T-helper 1 cell treated with Interleukin-12 subunit alpha and Interleukin-12 subunit beta and Interleukin-4 antibody, amounts not matched to agents 30 ng/mL and 1 ng/mL, for 36 hours (primary cell): Measurements from ENCODE around the gene EXOC6B. TPM values are rescaled to one million over a fixed set of nuclear protein-coding genes. Genes with fewer than 3 reads are reported as not detected.

Experiments
- intact Hi-C: fragments of 100-400 bp; cut with micrococcal nuclease; formaldehyde crosslinking; loops from one replicate; pipeline ENCODE4 v1.15.1; 2024
- total RNA-seq: library from RNA; stranded (reverse); gene quantifications from 2 replicates; pipeline ENCODE4 v1.2.3, GENCODE V29; 2022

Gene EXOC6B
- total RNA-seq, 1 donor from 2014 or later: 15.2 TPM

DNA sequence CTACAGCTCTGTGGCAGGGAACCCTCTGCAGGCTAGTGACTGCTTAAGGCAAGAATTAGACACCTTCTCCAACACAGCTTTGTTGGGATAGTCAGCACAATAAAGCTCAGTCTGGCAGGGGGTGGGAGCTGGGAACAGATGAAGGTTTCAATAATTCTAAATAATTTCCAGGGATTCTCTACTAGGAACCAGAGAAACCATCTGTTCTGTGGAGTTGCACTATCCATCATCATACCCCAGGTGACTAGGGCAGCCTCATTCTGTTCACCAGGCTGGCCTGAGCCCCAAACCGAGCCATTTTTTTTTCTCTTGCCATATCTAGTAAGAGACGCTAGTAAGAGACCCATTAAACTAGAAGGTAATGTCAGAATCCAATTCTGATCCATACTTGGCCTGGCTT, 642.4 kb downstream of the EXOC6B start:
- intact Hi-C loops: no loop called here

DNA sequence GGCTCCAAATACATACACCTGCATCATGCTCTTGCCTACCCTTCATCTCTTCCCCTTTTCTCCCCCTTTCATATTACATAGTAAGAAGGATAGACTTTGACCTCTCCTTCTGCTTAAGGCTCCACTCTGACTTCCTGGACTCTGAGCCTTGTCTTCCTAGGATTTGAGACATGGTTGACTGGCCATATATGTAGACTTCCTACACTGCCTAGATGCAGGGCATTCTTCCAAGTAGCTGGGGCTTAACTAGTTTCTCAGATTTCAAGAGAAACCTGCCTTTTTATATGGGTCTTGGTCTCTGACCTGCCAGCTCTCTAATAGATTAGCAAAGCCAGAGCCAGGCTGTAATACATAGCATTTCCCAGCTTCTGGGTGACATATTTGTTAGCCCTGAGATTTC, 642.8 kb downstream of the EXOC6B start:
- intact Hi-C loops: no loop called here

DNA sequence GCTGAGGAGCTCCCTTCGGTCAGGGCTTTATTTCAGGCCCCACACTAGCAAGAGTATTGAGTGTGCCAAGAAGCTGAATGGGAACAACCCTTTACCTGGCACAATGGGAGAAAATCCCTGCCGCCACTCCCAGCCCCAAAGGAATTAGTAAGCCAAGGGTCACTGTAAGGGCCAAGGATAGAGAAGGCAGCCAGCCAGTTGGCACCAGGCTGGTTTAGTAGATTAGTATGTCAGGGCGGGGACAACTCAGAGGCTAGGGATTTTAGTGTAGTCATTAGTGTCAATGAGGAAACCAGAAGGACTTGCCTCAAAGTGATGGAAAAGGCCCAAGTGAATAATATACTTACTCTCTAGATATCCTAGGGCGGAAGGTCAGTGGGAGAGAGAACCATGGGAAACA, 643.3 kb downstream of the EXOC6B start:
- intact Hi-C loops: no loop called here

DNA sequence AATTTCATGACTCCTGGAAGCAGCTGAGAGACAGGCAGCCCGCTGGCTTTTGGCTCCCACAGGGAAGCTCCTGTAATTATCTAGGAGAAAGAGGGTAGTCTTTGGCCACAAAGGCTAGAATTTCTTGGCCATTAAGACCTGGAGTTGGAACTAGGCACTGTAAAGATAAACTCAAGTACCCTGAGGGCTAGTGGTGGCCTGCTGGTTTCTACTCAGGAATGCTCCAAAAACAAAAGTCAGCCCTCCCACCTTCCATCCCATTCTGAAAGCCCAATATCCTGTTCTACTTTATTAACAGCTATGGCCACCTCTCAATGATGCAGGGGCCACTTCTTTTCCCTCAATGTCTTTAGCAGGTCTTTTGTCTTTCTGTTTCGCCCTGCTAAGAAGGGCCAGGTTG, 644.2 kb downstream of the EXOC6B start:
- intact Hi-C loops: no loop called here

DNA sequence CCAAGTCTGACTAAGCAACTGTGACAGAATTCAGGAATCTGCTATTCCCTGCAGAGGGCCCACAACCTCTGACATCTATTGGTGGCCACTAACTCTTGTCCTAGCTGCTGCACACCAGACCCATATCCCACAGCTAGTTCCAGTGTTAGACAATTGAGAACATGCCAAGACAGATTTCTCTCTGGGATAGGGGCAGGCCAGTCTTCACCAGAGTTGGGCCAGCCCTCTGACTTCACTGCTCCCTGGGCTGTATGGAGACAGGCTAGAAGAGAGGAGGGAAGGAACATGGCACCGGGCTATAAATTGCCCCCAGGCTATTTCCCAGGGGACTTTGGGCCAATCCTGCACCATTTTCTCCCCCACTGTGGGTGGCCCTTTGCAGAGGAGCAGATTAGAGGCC, 645.5 kb downstream of the EXOC6B start:
- intact Hi-C loops: no loop called here

DNA sequence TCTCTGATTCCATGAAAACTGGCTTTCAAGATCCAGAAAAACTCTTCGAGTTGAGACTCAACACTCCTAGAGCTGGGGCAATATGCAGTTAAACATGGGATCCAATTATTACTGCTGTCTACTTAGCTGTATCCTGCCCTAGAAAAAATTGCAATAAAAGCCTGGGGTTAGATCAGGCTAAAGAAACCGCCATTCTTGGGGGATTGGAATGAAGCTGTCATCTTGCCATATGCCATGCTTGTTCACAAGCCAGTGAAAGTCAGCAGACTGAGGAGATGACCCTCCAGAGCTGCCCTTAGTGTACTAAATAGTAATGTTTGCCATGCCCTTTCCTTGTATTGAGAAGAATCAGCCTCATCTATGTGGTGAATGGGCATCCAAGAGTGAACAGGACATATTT, 647.3 kb downstream of the EXOC6B start:
- intact Hi-C loops: no loop called here

DNA sequence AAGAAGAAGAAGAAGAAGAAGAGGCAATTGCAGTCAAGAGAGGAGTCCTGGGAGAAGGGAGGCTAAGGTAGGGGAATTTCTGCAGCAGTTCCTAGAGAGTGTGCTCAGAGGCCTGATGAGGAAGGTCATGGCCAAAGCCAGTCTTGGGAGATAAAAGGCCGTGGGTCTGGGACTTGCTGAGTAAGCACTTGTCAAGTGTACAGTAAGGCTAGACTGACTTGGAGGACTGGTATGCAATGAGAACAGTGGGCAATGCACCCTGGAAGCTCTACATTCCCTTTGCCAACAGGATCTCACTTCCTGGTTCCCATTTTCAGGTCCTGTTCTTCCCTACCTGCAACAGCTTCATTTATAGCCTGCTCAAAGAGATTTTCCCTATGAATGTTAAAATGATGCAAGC, 649.6 kb downstream of the EXOC6B start:
- intact Hi-C loops: no loop called here

DNA sequence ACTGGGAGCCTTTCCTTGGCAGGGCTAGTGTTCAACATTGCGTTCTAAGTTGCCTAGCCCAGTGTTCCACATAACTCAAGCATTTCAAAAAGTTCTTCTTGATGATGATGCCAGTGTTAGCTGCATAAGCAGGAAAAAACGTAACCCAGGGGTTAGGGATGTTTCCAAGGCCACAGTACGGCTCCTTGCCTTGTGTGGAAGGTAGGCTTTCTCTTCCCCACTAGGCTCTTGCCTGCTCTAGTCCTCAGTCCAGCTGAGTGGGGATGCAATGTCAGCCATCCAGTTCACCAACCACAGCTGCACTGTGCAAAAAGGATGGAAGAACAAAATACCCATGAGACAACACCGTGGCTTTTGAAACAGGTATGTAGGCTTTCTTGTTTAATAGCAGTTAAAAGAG, 650.2 kb downstream of the EXOC6B start:
- intact Hi-C loops: no loop called here

DNA sequence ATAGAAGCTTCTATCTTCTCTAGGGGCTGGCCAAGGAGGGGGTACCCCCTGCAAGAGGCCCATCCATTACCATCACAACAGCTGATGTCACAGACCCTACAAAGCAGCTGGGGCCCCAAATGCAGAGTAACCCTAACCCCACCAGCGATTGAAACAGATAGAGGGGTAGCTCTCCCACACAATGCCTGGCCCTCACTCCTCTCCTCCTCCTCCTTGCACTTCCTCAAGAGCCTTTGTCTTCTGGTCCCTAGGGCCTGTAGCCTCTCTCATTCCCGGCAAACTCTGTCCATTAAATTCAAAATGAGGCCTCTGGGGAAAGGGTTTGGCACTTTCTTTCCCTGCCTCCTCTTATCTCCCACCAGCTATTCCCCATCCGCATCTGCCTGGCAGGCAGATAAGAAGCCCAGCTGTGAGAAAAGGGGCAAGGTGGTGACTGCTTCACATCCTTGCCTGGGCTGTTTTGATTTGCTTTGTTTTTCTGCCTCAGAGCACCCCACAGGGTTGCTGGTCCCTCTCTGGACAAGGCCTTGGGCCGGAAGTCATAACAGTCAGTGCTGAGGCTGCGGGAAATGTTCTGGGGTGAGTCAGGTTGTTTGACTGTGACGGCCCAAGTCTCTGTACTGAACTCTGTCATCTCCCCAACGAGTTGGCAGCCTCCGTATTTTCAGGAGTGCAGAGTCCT, 652.1 kb downstream of the EXOC6B start:
- intact Hi-C loops: no loop called here

DNA sequence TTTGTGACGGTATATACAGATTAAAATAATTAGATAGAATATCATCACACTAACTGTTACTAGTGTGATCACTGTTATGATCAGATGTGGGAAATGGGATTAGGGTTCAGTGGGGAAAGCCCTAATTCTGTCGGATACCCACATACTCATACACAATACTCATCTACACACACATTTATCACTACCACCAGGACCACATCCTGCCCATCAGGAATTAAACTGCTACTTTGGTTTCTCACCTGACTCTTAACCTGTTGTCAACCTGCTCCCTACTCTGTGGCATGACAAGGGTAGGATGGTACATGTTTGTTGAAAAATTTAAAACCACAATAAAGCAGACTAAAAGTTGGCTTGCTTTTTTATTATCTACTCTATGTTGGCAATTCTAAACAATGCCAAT, 653.4 kb downstream of the EXOC6B start:
- intact Hi-C loops: no loop called here

DNA sequence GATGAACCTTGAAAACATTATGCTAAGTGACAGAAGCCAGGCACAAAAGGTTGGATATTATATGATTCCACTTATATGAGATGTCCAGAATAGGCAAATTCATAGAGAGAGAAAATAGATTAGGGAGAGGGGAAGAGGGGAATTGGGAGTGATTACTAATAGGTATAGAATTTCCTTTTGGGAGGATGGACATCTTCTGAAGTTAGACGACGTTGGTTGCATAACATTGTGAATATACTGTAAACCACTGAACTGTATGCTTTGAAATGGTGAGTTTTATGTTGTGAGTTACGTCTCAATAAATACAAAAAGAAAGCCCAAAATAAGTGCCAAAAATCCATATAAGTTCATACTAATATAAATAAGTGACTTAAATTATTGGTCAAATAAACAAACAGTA, 659.6 kb downstream of the EXOC6B start:
- intact Hi-C loops: no loop called here

DNA sequence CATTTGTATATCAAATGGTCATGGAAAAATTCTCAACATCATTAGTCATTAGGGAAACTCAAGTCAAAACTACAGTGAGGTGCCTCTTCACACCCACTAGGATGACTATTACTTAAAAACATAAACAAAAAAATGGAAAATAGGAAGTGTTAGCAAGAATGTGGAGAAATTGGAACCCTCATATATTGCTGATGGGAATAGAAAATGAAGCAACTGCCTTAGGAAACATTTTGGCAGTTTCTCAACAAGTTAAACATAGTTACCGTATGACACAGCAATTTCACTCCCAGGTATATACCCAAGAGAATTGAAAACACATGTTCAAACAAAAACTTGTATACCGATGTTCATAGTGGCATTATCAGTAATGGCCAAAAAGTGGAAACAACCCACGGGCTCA, 660.0 kb downstream of the EXOC6B start:
- intact Hi-C loops: no loop called here

DNA sequence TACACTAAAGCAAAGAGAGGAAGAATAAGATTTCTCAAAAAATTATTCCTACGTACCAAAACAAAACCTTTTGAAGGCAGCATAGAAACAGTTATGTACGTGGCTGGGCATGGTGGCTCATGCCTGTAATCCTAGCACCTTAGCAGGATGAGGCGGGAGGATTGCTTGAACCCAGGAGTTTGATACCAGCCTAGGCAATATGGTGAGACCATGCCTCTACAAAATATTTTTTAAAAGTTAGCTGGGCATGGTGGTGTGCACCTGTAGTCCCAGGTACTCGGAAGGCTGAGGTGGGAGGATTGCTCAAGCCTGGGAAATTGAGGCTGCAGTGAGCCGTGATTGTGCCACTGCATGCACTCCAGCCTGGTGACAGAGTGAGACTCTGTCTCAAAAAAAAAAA, 663.3 kb downstream of the EXOC6B start:
- intact Hi-C loops: no loop called here

DNA sequence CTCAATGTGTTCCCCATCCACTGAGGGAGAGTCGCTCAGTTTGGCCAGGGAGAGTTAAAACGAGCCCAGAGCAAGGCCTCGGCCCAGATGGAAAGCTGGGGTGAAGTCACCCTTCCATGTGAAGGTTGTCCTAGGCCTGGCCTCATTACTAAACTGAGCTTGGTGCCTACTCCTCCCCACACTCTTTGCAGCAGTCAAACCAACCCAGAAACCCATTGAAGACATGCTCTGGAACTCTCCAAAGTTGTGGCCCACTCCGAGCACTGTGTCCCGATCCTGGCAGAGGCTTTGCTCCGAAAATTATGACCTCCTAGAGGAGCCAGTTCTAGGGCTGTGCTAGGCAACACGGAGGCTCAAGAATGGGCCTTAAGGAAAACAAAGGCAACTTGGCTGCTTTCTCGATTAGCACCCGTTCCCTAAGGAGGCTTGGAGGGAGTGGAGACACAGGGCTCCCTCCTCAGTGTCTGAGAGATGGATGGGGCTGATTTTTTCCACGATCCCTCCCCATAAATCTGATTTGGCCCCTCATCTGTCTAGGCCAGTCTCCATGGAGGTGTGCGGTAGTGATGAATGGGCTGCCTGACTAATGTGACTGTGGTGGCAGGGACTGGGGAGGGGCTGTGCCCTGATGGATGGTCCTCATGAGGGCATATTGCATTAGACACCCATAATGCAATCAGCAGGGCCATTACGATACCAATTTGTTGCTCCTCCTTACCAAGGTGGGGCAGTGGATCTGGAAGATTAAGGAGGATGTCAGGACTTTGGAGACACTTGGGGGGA, 666.4 kb downstream of the EXOC6B start:
- intact Hi-C loops: no loop called here

DNA sequence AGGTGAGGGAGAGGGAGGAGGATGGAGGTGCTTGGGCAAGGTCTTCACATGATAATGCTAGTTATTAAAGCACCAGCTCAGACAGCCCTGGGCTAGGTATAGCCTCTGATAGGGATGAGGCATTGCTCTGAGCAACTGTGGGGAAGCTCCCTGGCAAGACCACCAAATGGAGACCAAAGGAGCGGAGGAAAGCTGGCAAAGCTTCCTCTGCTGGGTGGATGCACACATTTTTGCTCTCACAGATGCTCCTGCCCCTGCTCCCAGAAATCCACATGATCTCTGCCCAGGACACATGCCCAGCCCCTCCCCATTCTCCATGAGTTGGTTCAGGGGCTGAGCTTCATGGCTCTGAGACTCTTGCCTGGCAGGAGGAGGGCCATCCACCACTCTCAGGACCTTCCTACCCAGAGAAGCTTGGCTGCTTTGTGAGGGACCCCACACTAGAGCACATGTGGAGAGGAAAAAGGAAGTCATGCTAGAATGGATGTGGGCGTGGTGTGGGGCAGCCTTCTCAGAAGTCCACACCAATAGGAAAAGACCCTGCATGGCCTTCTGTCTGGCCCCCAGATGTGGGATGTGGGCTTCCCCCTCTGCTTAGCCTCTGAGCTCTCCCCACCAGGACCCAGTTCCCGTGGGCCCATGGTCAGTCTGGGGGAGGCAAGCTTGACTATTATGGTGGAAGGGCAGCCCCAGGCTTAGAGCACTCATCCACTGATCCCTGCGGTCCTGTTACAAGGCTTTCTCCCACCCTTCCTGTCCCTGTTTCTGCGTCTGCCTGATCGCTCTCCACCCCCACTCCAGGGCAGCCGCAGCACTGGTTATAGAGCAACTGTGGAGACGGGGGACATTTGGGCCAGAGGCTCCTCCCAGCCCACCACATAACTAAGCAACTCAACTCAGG, 667.7 kb downstream of the EXOC6B start:
- intact Hi-C loops: no loop called here

DNA sequence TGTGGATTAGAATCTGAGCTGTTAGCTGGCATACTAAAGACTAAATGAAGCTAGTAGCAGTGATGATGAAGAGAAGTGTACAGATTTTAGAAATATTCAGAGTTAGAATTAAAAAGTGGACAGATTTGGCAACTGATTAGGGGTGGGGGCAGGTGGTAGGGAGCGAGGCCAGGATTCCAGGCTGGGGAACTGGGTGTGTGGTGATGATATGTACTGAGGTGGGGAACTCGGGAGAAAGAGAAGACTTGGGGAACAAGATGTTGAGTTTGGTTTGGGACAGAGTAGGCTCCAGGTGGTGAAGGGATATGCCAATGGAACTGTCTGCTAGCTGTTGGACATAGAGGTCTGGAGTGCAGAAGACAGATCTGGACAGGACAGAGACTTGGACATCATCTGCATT, 669.0 kb downstream of the EXOC6B start:
- intact Hi-C loops: no loop called here

DNA sequence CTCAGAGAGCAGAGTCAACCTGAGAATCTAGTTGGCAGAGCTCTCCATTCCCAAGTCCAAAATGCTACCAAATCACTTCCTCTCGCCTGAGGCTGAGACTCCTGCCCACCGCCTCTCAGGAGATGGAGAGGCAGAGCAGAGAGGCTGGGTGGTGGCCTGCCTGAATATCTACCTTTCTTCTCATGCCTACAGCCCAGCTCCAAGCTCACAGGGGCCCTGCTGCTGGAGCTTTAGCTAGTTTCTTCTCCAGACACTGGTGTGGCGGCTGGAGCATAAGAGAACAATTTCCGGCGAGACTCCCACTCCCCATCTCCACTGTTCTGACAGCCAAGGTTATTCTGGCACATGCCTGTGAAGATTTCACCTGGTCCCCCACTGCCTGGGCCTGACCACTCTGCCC, 670.1 kb downstream of the EXOC6B start:
- intact Hi-C loops: no loop called here

DNA sequence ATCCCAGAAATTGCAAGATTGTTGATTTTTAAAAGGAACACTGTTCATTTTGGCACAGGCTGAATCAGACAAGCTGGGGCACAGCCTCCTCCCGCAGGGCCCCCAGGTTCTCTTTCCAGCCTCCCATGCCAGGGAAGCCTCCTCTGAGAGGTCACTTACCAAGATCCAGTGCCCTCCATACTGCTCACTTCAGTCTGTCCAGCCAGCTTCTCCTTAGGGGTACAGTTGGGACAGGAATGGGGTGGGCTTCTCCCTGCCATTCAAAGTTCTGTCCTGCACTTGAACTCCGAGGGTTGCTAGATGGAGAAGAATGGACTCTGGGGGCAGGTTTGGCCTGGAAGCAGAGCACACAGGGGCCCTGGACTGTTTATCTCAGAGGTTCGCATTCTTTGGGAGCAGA, 670.7 kb downstream of the EXOC6B start:
- intact Hi-C loops: no loop called here

DNA sequence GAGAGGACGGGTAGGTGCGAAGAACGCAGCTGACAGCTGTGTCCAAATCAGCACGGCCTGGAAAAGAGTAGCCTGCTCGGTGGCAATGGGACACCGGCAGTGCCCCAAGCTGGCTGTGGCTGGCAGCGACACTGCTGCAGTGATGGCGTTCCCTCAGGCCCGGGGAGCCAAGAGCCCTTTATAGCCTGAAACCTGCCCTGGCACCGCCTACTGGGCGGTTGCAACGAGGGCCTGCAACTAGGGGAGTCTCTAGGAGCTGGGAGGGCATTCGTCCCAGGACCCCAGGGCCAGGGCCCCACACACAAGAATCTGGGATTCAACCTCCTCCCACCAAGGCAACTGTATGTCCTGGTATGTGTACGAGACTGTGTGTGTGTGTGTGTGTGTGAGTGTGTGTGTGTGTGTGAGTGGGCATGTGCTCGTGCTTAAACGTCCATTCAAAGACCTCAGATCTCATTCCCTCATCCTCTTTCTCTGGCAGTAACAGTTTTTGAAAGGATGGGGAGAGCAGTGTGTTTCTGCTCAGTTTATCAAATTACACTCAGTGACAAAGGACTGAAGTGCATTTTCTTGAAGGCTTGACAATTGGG, 671.4 kb downstream of the EXOC6B start:
- intact Hi-C loops: loop anchor here (5.0 kb wide), 1 partner anchor 593 kb away; no protein-coding TSS in a partner anchor

DNA sequence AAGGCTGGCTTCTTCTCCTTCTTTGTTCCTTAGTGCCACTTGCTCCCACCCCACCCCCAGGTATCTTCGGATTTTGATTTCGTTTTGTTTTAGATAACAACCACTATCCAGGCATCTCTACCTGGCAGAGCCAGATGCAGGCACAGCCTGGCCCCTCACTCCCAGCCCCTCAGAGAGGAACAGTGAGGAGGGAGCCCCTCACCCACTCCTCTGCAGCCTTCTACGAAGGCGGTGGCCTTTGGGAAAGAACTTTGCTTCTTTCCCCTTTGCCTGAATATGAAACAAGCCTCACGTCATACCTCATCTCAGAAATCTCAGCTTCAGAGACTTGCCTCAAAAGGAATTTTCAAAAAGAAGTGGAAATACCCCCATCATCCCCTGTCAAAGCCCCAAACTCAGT, 671.9 kb downstream of the EXOC6B start:
- intact Hi-C loops: loop anchor here (5.0 kb wide), 1 partner anchor 593 kb away; no protein-coding TSS in a partner anchor

DNA sequence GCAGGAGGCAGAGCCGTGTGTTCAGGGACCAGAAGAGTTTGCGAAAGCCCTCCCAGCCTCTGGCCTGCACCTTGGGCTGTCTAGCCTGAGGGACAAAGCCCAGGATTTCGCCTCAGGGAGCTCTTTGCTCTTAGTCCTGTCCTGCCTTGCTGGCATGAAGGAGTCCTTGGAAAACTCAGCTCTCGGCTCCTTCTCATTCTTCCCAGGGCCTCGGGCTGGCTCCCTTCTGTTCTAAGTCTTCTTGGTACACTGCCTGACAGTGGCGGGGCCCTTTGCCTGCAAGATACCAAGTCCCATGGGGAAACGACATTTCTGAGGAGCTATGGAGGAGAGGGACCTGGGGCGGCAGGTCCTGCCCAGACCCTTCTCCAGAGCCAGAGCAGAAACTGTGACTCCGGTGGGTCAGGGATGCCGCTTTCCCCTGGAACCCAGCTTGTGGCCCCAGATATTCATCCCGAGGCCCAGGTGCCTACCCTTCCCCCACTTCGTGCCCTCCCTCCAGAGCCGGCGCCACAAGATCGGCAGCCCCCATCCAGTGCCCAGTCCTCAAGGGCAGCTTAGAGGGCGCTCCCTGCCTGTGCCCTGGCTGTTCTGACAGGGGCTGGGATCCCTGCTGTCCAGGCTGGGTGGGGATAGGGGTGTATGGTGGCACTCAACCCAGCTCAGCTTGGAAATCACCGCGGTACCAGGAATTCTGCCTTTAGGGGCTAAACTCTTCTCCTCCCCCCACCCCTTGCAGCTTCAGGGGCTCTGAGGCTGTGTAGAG, 672.6 kb downstream of the EXOC6B start:
- intact Hi-C loops: loop anchor here (5.0 kb wide), 1 partner anchor 594 kb away; no protein-coding TSS in a partner anchor
